Upper lobe of left lung (tissue), 6 donors: ENCODE results near the gene KCNMA1. TPM values are rescaled to one million over a fixed set of nuclear protein-coding genes. Genes with fewer than 3 reads are reported as not detected.

ENCODE experiments used
- ATAC-seq, 2 donors: fragments of 200-7000 bp; cut with Tn5 transposase; one replicate each; pipeline ENCODE4 v1.9.1; 2022; ENCODE audit warnings: mild to moderate bottlenecking in 2 of 2, moderate library complexity in 2 of 2; ENCODE audit not compliant: low FRiP score in 2 of 2
- DNase-seq, 2 donors: peaks; one replicate each; pipeline ENCODE4 v3.0.0-alpha.2; 2019 to 2020
- H3K27ac ChIP-seq, 4 donors: fragments of 200-600 bp; sonication (generic); one replicate each; pipeline ENCODE4 v1.5.1; 2016 to 2019
- H3K27me3 ChIP-seq, 4 donors: fragments of 200-600 bp; sonication (generic); one replicate each; pipeline ENCODE4 v1.5.1; 2017 to 2019
- H3K36me3 ChIP-seq, 4 donors: fragments of 200-600 bp; sonication (generic); one replicate each; pipeline ENCODE4 v1.5.1; 2016 to 2019
- H3K4me1 ChIP-seq, 4 donors: fragments of 200-600 bp; sonication (generic); one replicate each; pipeline ENCODE4 v1.5.1; 2018 to 2019
- H3K4me3 ChIP-seq, 4 donors: fragments of 200-600 bp; sonication (generic); one replicate each; pipeline ENCODE4 v1.5.1; 2017 to 2019; ENCODE audit warnings: mild to moderate bottlenecking in 2 of 4, moderate library complexity in 1 of 4
- H3K9me3 ChIP-seq, 4 donors: fragments of 200-600 bp; sonication (generic); one replicate each; pipeline ENCODE4 v1.5.1; 2018 to 2019
- CTCF ChIP-seq, 6 experiments: fragments of 450-650 bp in 4 of 6; fragments of 200-600 bp in 2 of 6; sonication (generic) in 2 of 6; IDR thresholded peaks; one replicate each; pipeline ENCODE4 v1.5.1; 2016 to 2019; ENCODE audit warnings: antibody characterized with exemption in 6 of 6
- EP300 ChIP-seq, 4 donors: sonication (generic); formaldehyde crosslinking; IDR thresholded peaks; one replicate each; pipeline ENCODE4 v1.5.1; 2017; ENCODE audit warnings: antibody characterized with exemption in 4 of 4, control low read depth in 2 of 4
- POLR2A ChIP-seq, 4 donors: fragments of 450-650 bp; IDR thresholded peaks; one replicate each; pipeline ENCODE4 v1.5.1; 2016 to 2017; ENCODE audit warnings: antibody characterized with exemption in 4 of 4, mild to moderate bottlenecking in 2 of 4
- POLR2AphosphoS5 ChIP-seq, 2 donors: sonication (generic); formaldehyde crosslinking; IDR thresholded peaks; one replicate each; pipeline ENCODE4 v1.5.1; 2017; ENCODE audit warnings: antibody characterized with exemption in 2 of 2
- WGBS, 2 donors: methylation state at CpG; one replicate each; pipeline ENCODE4 v1.1.5; 2017 to 2018; 5-methylcytosine and 5-hydroxymethylcytosine counted together
- total RNA-seq, 6 donors: library from RNA; depleted of rRNA in 4 of 6; stranded (reverse); fragments of >200 nt in 4 of 6; gene quantifications; one replicate each; pipeline versions ENCODE4 v1.1.0 to v1.2.1, GENCODE V29; 2016 to 2021
- donor health status: DM: no; HTN: no; CAD: no; lungs with moderate emphysema.
- donor health status: DM: no; HTN: yes; CAD: no; lungs with severe emphysema.

The KCNMA1 gene
- total RNA-seq, 6 donors from 2014 or later, result 5.8 to 107 (median 22.0) TPM

GRCh38 chr10:77168161-77168560 lies 469.4 kb downstream of the KCNMA1 start:
- H3K4me3 ChIP-seq, result no peak overlapping the region
- H3K36me3 ChIP-seq, result no peaks in the 10 kb centered on the region
- DNase-seq, result no peak
- no peak for TF ChIP-seq POLR2AphosphoS5 (IDR thresholded peaks at IDR 0.05)
- no peak for TF ChIP-seq CTCF (IDR thresholded peaks at IDR 0.05)
- TF ChIP-seq POLR2A (IDR thresholded peaks at IDR 0.05), result no peak
- TF ChIP-seq EP300 (IDR thresholded peaks at IDR 0.05), result no peak
- H3K4me1 ChIP-seq, result peaks cover 0 to 3% (median 0%) of the 10 kb centered on the region in 4 donors
- no peaks in the 10 kb centered on the region for H3K9me3 ChIP-seq
- 93 to 98% methylated on average over 2 of the region's 2 CpGs for WGBS, 2 donors
- ATAC-seq, result no peak
- no peak overlapping the region for H3K27ac ChIP-seq
- no peaks in the 10 kb centered on the region for H3K27me3 ChIP-seq

- DNase-seq, result peak in 1 of 2 donors; percentile 33
- Histone ChIP-seq H3K27me3 (no peaks in the 10 kb centered on the region), H3K9me3 (no peaks in the 10 kb centered on the region), H3K27ac (no peak overlapping the region), H3K4me1 (peaks cover 0 to 3% (median 0%) of the 10 kb centered on the region in 4 donors), H3K36me3 (no peaks in the 10 kb centered on the region), H3K4me3 (no peak overlapping the region)
- TF ChIP-seq CTCF (IDR thresholded peaks at IDR 0.05) (peak; percentile 56 to 75 (median 70)), POLR2AphosphoS5 (IDR thresholded peaks at IDR 0.05) (no peak)
- 24% methylated on average over 13 of the region's 13 CpGs for WGBS, 2 donors
- ATAC-seq, result peak; percentile 59 to 78
Observed at GRCh38 chr10:77165445-77166208, 472.0 kb downstream of the KCNMA1 start.

GRCh38 chr10:77164616-77165311 lies 472.8 kb downstream of the KCNMA1 start:
- 59 to 60% methylated on average over 5 of the region's 5 CpGs for WGBS, 2 donors
- Histone ChIP-seq H3K4me3 (no peak overlapping the region), H3K4me1 (peaks cover 0 to 3% (median 0%) of the 10 kb centered on the region in 4 donors), H3K9me3 (no peaks in the 10 kb centered on the region), H3K36me3 (no peaks in the 10 kb centered on the region), H3K27ac (no peak overlapping the region), H3K27me3 (no peaks in the 10 kb centered on the region)
- ATAC-seq (peak in 1 of 2 donors; percentile 37), DNase-seq (no peak)
- TF ChIP-seq POLR2A (IDR thresholded peaks at IDR 0.05), result no peak
- TF ChIP-seq CTCF (IDR thresholded peaks at IDR 0.05), result no peak
- no peak for TF ChIP-seq POLR2AphosphoS5 (IDR thresholded peaks at IDR 0.05)
- no peak for TF ChIP-seq EP300 (IDR thresholded peaks at IDR 0.05)

- H3K9me3 ChIP-seq, result no peaks in the 10 kb centered on the region
- H3K27me3 ChIP-seq, result no peaks in the 10 kb centered on the region
- no peak for DNase-seq
- no peak overlapping the region for H3K4me3 ChIP-seq
- TF ChIP-seq CTCF (IDR thresholded peaks at IDR 0.05) (no peak), POLR2A (IDR thresholded peaks at IDR 0.05) (no peak), EP300 (IDR thresholded peaks at IDR 0.05) (no peak), POLR2AphosphoS5 (IDR thresholded peaks at IDR 0.05) (no peak)
- ATAC-seq, result peak; percentile 68 to 89
- WGBS, 2 donors, result 47 to 56% methylated on average over 4 of the region's 4 CpGs
- H3K4me1 ChIP-seq, result peaks cover 0 to 3% (median 0%) of the 10 kb centered on the region in 4 donors
- H3K27ac ChIP-seq, result no peak overlapping the region
- no peaks in the 10 kb centered on the region for H3K36me3 ChIP-seq
Observed at GRCh38 chr10:77163670-77164348, 473.8 kb downstream of the KCNMA1 start.
